DMS79 (cell line): ENCODE measurements around the gene MATN1.
A peak's percentile ranks its signal among the peaks of the same experiment; 100 is the strongest.

Source experiments
- DNase-seq: peaks from one replicate; lab custom pipeline; 2025; lab: John Stamatoyannopoulos, UW

MATN1 gene

DNA sequence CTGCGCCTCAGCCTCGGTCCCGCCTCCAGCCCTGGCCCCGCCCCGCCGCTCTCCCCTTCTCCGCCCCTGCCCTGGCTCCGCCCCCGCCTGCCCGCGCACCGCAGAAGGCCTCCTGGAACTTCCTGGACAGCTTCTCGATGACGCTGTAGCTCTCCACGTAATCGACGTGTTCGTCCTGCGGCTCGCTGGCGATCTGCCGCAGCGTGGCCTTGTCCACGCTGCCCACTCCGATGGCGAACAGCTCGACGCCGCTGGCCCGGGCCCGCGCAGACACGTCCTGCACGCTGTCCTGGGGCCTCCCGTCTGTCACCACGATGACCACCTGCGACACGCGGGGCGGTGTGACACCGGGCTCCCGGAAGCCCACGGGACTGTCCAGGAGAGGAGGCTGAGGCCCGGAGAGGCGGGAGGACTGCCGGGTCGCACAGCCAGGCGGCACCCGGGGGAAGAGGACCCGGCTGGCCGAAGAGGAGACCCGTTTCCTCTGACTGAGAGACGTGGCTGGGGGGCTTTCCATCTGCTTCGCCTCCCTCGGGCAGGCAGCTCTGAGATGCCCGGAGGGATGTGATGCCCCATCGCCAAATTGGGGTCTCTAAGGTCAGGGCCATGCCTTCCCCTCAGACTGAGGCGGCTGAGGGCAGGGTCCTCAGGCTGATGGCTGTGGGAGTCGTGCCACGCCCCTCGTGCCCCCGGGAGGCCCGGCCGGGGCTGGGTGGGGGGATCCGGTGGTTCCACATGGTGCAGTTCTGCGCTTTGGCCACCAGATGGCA, 4.6 kb downstream of the MATN1 start:
- peak; percentile 52 for DNase-seq

DNA sequence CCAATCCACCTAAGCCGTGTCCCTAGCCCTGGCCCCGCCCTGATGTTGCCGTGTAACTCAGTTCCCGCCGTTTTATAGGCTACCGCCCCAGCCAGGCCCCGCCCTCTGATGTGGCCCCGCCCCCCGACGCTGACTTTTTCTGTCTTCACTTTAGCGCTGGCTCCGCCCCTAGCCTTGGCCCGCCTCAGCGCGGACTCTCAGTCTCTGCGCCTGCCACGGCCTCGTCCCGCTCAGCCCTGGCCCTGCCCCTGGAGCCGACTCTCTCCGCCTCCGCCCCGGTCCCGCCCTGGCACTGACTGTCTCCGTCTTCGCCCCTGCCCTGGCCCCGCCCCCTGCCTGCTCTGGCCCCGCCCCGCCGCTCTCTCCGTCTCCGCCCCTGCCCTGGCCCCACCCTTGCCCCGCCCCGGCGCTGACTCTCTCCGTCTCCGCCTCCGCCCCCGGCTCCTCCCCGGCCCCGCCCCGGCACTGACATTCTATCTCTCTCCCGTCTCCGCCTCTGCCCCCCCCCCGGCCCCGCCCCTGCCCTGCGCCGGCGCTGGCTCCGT, 5.2 kb downstream of the MATN1 start:
- peak; percentile 97 for DNase-seq

DNA sequence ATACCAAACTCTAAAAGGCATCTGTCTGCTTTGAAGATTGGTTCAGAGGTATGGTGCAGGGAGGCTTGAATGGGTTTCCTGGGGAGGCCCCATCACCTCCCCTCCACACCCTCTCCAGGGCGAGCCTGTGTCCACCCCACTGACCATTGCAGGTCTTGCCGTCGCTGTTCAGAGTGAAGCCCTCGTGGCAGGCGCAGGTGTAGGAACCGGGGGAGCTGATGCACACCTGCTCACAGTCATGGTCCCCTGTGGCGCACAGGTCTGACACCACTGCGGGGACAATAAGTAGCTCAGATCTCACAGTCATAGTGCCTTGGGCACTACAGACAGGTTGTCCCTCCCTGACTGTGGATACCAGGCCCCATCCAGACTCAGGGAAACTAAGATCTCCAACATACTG, 6.7 kb downstream of the MATN1 start:
- DNase-seq, result no peak

DNA sequence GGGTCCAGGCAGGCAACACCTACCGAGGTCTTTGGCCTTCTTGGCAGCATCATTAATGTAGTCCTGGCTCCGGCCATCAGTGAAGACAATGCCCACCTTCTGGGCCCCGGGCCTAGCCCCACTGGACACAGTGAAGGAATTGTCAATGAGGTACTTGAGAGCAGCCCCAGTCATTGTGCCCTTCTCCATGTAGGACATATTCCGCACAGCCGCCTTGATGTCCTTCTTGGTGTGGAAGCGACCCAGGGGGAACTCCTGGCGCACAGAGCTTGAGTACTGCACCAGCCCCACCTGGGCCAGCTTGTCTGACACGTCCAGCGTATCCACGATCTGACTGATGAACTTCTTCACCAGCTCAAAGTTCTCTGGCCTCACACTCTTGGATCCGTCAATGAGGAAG, 7.5 kb downstream of the MATN1 start:
- DNase-seq, result no peak

DNA sequence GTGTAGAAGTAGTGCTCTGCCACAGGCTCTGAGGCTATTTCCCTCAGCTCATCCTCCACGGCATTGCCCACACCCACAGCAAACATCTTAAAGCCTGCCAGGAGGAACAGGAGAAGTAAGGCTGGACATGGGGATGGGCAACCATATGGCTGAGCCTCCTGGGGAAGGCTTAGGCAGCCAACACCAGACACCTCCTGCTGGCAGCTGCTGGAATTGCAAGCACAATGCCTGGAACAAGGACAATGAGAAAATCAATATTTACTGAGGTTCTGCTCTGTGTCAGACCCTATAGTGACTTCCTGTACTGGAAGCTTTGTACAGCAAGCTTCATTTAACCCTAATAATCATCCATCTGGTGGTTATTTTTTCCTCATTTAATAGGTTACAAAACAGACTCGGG, 8.2 kb downstream of the MATN1 start:
- no peak for DNase-seq

DNA sequence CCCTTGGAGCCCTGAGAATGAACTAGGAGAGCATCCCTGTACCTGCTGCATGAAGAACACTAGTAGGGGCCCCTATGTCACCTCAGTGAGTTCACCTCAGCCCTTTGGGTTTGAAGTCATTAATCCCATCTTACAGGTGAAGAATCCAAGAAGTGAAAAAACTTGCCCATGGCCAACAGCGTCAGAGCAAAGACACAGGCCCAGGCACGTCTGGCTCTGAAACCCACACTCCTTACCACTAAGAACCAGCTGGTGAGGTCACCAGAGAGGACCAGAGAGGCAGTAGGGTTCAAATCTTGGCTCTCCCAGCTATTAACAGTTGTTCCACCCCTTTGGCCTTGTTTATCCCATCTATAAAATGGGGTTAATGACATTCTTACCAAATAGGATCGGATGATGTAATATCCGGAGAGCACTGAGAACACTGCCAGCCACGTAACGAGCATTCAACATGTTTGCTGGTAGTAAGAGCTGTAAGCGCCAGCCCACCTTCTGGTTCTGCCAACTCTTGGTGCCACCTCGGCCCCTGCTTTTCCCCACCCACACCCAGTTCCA, 8.8 kb downstream of the MATN1 start:
- DNase-seq, result no peak

DNA sequence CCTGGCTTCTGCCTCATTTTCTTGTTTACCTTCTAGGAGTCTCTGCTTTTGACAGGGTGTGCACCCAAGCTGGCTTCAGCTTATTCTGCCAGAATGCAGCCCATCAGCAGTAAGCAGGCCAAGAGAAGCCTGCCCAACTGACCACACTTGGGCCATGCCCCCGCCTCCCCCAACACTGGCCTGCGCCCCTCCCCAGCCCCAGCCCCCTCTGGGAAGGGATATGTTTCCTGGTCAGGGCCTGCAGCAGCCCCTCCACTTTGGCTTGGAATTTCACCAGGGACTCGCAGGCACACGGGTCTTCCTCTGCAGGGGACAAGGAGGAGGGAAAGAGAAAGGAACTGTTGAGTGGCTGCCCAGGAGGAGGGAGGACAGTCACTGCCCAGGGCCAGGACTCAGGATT, 9.4 kb downstream of the MATN1 start:
- no peak for DNase-seq

DNA sequence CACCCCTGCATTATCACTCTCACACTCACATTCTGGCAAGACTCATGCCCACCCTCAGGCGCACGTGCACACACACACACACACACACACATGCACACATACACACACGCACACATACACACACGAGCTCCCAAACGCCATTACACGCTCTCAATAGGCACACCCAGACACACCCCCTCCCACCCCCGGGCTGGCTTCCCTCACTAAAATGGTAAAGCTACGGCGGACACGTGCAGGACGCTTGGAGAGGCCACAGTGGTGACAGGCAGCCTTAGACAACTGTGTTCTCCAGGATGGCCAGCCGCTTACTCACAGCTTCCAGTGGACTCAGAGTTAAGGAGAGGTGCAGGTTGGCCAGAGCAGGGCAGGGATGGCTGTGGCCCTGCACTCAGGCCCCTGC, 10.1 kb downstream of the MATN1 start:
- no peak for DNase-seq

DNA sequence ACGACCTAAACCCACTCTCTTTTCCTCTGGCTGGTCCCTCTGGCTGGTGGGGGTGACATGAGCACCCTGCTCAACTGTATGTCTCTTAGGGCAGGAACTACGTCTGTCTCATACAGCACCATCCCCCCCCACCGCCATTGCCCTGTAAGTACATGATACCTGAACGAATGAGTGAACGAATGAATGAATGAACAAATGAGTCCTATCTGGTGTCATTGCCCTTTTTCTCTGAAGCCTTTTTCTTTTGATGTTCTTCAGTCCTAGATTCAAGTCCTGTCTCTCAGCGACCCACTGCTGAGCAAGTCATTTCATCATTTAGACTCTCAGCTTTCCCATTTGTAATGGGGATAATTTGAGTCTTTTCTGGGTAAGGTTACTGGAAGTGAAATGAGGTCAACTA, 10.8 kb downstream of the MATN1 start:
- no peak for DNase-seq

DNA sequence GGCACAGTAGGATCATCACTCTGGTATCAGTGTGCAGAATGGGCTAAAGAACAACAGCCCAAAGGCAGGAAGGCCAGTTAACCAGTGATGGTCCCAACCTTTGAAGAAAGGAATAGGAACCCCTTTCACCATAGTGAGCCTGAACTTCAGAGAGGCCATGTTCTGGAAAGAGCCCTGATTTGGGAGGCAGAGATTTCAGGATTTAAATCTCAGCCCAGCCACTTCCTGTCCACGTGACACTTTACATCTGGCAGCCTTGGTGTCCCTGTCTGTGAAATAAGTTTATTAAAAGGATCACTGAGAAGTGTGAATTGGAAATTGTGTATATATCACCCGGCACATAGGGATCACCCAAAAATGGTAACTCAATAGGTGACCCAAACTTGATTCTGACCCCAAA, 13.0 kb downstream of the MATN1 start:
- no peak for DNase-seq

DNA sequence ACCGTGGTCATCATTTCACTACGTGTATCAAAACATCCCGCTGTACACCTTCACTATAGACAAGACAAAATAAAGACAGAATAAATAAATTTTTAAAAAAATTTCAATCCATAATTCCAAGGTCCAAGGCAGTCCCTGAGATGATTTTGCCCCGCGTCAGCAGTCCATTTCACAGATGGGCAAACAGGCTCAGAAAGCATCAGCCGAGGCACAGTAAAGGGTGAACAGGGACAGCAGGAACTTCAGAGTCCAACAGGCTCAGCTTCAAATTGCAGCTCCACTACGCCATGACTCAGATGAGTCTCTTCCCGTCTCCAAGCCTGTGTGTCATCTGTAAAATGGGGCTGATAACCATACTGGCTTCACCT, 15.0 kb downstream of the MATN1 start:
- DNase-seq, result no peak

DNA sequence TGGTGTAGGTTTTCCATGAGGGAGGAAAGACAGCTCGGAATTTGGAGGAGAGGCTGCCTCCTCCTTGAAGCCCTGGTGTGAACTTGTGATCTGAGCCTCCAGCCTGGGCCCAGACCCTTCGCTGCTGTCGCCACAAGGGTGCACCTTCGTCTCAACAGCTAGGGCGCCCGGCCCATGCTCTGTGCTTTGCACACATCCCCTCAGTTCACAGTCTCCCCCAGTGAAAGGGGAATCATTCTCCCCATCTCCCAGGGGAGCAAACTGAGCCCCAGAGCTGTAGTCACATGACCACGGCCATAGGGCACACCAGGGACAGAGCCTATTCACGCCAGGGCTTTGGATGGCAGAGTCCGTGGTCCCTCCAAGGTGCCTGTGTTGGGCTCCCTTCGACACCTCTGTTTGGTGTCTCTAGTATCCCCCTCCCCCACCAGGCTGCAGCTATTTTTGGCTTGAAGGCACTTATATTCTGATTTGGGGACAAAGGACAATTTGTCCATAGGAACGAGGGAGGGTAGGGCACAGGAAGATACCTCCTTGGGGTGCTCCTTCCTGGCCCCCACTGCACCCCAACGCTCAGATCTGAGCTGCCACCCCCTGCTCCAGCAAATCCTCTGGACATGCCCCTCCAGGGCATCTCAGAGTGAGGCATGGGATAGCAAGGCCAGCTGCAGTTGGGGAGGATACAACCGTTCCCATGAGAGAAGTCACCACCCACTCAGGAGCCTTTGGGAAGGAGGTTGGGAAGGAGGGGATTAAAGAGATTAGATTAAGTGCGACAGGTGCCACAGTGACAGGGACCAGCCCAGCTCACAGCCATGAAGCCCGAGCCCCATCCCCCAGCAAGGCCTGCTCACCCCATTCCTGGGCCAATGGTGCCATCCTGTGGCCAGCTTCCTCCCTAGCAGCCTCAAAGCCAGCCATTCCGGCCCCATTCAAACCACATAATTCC, 15.7 kb downstream of the MATN1 start:
- peak; percentile 39 for DNase-seq

DNA sequence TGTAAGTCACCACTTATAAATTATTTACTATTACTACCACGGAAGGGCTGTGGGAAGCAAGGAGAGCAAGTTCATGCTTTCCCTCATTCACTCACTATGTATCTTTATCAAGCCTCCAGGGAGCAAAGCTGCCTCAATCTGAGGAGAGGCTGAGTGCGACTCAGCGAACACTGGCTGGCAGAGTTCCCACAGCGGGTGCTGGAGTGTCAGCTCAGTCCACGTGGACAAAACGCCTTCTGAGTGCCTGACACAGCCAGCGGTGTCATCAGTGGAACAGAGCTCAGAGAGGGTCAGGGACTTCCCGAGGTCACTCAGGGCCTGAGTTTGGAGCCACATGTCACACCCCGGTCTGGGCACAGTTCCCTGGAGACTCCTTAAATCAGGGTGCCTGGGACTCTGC, 16.9 kb downstream of the MATN1 start:
- peak; percentile 46 for DNase-seq

DNA sequence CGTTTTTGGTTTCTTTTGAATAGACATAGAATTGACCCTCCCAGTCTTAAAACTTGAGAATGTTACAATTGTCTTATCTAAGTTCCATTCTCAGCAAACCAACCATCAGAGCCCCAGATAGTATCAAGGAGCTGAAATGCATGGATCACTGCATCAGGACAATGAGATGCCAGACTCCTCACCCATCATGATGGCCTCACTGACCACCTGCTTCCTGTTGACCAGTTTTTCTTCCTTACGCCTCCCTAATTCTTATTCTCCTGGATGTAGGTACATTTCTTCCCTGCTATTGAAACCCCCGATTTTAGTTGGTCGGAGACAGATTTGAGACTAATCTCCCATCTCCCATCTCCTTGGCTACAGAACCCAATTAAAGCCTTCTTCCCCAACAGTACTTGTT, 17.7 kb downstream of the MATN1 start:
- DNase-seq, result no peak

DNA sequence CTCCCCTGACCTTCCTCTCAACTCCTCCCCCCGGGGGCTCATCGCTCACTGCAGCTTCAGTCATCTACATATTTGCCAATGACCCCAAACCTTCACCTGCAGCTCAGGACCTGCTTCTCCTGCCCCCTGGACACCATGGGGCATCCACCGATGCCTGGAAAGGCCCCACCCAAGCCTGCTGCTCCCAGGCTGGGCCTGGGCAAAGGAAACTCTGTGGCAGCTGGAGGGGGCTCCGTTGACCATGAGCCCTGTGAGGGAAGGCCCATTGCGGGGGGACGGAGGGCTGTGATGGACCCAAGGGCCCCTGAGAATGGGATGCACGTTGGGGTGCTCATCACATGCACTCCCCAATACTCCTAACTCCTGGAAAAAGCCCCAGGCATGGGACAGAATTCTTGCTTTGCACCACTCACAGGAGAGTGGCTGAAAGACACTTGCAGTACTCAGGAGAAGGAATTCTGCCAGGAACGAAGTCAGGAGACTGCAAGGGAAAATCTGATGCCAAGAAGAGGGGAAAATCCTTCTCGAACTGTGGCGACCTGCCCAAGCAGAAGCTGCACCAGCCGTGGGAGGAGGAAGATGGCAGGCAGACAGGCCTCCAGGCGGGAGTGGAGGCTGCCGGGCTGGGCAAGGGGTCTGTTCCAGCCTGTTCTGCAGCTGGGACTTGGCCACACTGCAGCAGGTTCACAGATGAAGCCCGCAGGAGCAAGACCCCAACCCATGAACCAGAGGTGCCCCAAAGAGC, 18.4 kb downstream of the MATN1 start:
- DNase-seq, result no peak

DNA sequence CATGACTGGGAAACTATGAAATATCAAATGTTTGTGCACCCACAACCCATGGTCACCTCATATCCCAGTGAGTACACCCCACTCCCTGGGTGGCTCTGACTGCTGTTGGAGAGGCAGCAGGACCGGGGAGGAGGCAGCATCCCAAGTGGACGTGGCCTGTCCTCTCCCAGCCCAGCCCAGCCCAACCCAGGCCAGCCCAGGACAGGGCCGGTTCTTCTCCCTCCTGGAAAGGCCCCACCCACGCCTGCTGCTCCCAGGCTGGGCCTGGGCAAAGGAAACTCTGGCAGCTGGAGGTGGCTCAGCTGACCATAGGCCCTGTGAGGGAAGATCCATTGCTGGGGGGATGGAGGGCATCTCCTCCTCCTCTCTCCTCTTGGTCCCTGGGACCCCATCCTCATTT, 19.1 kb downstream of the MATN1 start:
- DNase-seq, result no peak

DNA sequence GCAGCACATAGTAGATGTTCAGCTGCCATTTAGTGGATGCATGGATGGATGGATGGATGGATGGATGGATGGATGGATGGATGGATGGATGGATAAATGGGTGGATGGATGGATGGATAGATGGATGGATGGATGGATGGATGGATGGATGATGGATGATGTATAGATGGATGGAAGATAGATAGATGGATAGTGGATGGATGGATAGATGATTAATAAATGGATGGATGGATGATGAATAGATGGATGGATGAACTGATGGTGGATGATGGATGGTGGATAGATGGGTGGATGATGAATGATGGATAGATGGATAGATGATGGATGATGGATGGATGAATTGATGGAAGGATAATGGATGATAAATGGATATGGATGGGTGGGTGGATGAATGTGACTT, 20.6 kb downstream of the MATN1 start:
- no peak for DNase-seq

DNA sequence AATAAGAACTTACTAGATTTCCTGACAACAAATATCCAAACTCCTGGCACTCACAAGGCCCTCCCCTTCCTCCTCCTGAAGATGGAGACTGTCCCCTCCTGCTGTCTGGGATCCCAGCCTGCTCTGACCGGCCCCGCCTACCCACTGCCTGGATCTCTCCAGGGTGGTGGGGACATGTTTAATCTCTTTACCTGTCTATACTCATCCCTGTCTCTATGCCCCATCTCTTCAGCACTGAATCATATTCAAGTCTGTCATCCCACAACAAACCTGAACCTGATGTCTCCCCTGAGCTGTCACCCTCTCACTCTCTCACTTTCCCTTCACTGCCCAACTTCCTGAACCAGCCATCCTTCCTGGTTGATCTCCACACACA, 22.1 kb downstream of the MATN1 start:
- DNase-seq, result no peak

DNA sequence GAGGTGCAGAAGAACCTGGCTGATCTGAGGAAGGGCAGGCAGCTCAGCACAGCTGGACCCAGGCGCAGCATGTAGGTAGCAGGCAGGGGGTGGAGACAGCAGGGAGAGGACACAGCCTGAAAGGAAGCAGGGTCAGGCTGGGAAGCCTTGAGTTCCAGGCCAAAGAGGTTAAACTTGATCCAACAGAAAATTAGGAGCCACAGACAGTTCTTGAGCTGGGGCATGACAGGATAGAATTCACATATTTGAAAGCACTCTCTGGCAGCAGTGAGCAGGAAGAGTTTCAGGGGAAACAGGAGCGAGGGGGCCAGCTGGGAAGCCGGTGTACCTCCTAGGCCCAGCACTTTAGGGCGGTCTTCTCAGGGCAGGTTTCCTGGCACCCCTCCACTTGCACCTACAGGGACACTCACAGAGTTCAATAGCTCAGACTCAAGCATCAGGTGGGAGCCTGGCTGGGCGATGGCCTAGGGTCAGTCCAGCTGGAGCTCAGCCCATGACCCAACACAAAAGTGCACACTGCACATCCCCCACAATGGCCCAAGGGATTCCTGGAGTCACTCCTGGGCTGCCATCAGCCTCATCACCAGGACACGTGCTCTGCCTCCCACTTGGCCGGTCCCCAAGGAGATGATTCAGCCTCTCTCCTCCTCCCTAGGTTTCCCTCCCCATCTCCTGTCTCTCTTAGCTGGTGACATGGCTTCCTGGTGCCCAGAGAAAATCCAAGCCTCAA, 22.7 kb downstream of the MATN1 start:
- no peak for DNase-seq

DNA sequence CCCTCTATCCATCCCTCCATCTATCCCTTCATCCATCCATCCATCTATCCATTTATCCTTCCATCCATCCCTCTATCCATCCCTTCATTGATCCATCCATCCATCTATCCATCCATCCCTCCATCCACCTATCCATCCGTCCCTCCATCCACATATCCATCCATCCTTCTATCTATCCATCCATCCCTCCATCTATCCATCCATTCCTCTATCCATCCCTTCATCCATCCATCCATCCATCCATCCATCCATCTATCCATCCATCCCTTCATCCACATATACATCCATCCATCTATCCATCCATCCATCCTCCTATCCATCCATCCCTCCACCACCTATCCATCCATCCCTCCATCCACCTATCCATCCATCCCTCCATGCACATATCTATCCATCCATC, 23.6 kb downstream of the MATN1 start:
- no peak for DNase-seq

DNA sequence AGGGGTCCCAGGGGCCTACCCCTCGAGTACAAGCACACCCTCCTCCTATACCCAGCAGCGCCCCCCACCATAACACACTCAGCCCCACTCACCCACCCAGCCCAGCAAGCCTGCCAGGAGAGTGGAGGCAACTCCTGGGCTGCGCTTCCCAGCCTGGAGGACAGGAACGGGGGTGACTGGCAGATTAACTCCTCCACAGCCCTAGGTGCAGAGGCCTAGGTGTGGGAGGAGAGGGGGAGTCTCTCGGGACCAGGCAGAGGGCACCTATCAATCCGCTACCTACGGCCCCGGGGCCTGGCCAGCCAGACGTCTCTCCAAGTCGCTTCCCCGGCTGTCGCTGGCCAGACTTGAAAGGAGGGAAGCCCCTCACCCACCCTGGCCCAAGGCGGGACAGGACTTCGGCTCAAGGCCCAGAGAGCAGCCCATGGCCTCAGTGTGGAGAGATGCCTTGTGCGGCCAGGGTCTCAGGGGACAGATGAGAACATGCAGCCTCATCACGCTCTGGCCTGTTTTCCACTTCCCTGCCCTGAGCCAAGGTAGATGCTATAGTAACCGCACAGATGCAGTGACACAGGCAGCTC, 24.9 kb downstream of the MATN1 start:
- no peak for DNase-seq
